Prostate gland (tissue), 2 donors: ENCODE results near the gene ST6GALNAC3.

Experiments used
- CTCF ChIP-seq, 4 experiments: fragments of 200-600 bp in 2 of 4; fragments of 450-650 bp in 2 of 4; sonication (generic) in 2 of 4; IDR thresholded peaks; 1 replicate in 3 of 4; 2 replicates in 1 of 4; pipeline ENCODE4 v1.5.1; 2016 to 2019; ENCODE audit warnings: antibody characterized with exemption in 4 of 4, mild to moderate bottlenecking in 2 of 4, moderate library complexity in 2 of 4
- POLR2AphosphoS5 ChIP-seq: sonication (generic); formaldehyde crosslinking; IDR thresholded peaks from one replicate; pipeline ENCODE4 v1.6.1; 2017; ENCODE audit warnings: antibody characterized with exemption

GRCh38 chr1:76543495-76543894, 468.9 kb downstream of the ST6GALNAC3 start:
- TF ChIP-seq POLR2AphosphoS5 (no peak), CTCF (IDR thresholded peaks at IDR 0.05) (no peak)
